Nephron progenitor cell (in vitro differentiated cells): Measurements from ENCODE around the gene TRIM10.

Experiments
- DNase-seq: peaks from one replicate; pipeline ENCODE4 v3.0.0; 2021
- H3K27ac Mint-ChIP-seq: 2 replicates; pipeline ENCODE4 v1.8.0; 2021; ENCODE audit warnings: mild to moderate bottlenecking, moderate library complexity, mixed read lengths
- H3K27me3 Mint-ChIP-seq: 2 replicates; pipeline ENCODE4 v1.8.0; 2021; ENCODE audit warnings: mild to moderate bottlenecking, low read depth, mixed read lengths; ENCODE audit not compliant: poor library complexity
- H3K36me3 Mint-ChIP-seq: 2 replicates; pipeline ENCODE4 v1.8.0; 2021; ENCODE audit warnings: low read depth, mixed read lengths
- H3K4me1 Mint-ChIP-seq: 2 replicates; pipeline ENCODE4 v1.8.0; 2021; ENCODE audit warnings: mixed read lengths
- H3K4me3 Mint-ChIP-seq: 2 replicates; pipeline ENCODE4 v1.8.0; 2021; ENCODE audit warnings: mild to moderate bottlenecking, moderate library complexity, mixed read lengths
- H3K9me3 Mint-ChIP-seq: 2 replicates; pipeline ENCODE4 v1.8.0; 2021; ENCODE audit warnings: mild to moderate bottlenecking, moderate library complexity, mixed read lengths
- CTCF ChIP-seq: fragments of 200-600 bp; sonication (generic); IDR thresholded peaks from 2 replicates; pipeline ENCODE4 v1.5.0; 2021; ENCODE audit warnings: antibody characterized with exemption

Gene TRIM10

GRCh38 chr6:30104661-30105060, 56.4 kb downstream of the TRIM10 start:
- peaks cover 97% of the 10 kb centered on the region for H3K27me3 Mint-ChIP-seq
- no peak overlapping the region for H3K27ac Mint-ChIP-seq
- H3K4me1 Mint-ChIP-seq, result peaks cover 33% of the 10 kb centered on the region
- TF ChIP-seq CTCF, result no peak
- H3K9me3 Mint-ChIP-seq, result no peaks in the 10 kb centered on the region
- no peaks in the 10 kb centered on the region for H3K36me3 Mint-ChIP-seq
- DNase-seq, result no peak
- H3K4me3 Mint-ChIP-seq, result no peak overlapping the region

- Mint-ChIP-seq H3K4me3 (peak overlapping the region; percentile 79), H3K27ac (no peak overlapping the region), H3K4me1 (peaks cover 33% of the 10 kb centered on the region), H3K9me3 (no peaks in the 10 kb centered on the region), H3K27me3 (peaks cover 98% of the 10 kb centered on the region), H3K36me3 (no peaks in the 10 kb centered on the region)
- no peak for TF ChIP-seq CTCF
- DNase-seq, result no peak
Observed at GRCh38 chr6:30103872-30104179, 57.2 kb downstream of the TRIM10 start.

GRCh38 chr6:30102970-30103871, 57.8 kb downstream of the TRIM10 start:
- H3K4me1 Mint-ChIP-seq, result peaks cover 33% of the 10 kb centered on the region
- no peak overlapping the region for H3K27ac Mint-ChIP-seq
- H3K36me3 Mint-ChIP-seq, result no peaks in the 10 kb centered on the region
- no peaks in the 10 kb centered on the region for H3K9me3 Mint-ChIP-seq
- peak; percentile 79 for TF ChIP-seq CTCF
- DNase-seq, result peak; percentile 84
- H3K27me3 Mint-ChIP-seq, result peaks cover 98% of the 10 kb centered on the region
- H3K4me3 Mint-ChIP-seq, result peak overlapping the region; percentile 79

- Mint-ChIP-seq H3K9me3 (no peaks in the 10 kb centered on the region), H3K27me3 (peaks cover 98% of the 10 kb centered on the region), H3K4me3 (peak overlapping the region; percentile 79), H3K4me1 (peaks cover 33% of the 10 kb centered on the region), H3K27ac (no peak overlapping the region), H3K36me3 (no peaks in the 10 kb centered on the region)
- TF ChIP-seq CTCF, result no peak
- no peak for DNase-seq
Observed at GRCh38 chr6:30102414-30102969, 58.5 kb downstream of the TRIM10 start.
